ENCODE measurements around the gene EVI5.

- TF ChIP-seq CTCF (IDR thresholded peaks at IDR 0.05; ENCODE audit: poor library complexity, severe bottlenecking) = no peak
- no peak for TF ChIP-seq RAD21 (conservative IDR thresholded peaks at IDR 0.05)
- TF ChIP-seq TAF1 (IDR thresholded peaks at IDR 0.05; ENCODE audit: low read depth) = no peak
These were observed 320.2 kb downstream of the EVI5 start for GRCh38 chr1:92464588-92465255.
